Right lobe of liver (tissue), 6 donors: ENCODE measurements around the gene GPX8. TPM values are rescaled to one million over a fixed set of nuclear protein-coding genes. Genes with fewer than 3 reads are reported as not detected.
A peak's percentile ranks its signal among the peaks of the same experiment; 100 is the strongest.

Experiments
- ATAC-seq, 4 donors: fragments of 200-7000 bp; cut with Tn5 transposase; one replicate each; pipeline ENCODE4 v1.9.1; 2020; ENCODE audit warnings: mild to moderate bottlenecking in 4 of 4, moderate library complexity in 4 of 4
- DNase-seq, 3 donors: peaks; one replicate each; pipeline ENCODE4 v3.0.0-alpha.2; 2020
- H3K27ac ChIP-seq, 3 donors: fragments of 200-600 bp; one replicate each; pipeline ENCODE4 v1.8.0; 2022
- H3K27me3 ChIP-seq, 2 donors: fragments of 200-600 bp; one replicate each; pipeline ENCODE4 v1.8.0; 2022
- H3K36me3 ChIP-seq, 4 donors: fragments of 200-600 bp; sonication (generic) in 1 of 4; one replicate each; pipeline versions ENCODE4 v1.5.1 to v1.8.0; 2017 to 2022; ENCODE audit warnings: control low read depth in 1 of 4
- H3K4me1 ChIP-seq, 4 donors: fragments of 200-600 bp; sonication (generic) in 1 of 4; one replicate each; pipeline versions ENCODE4 v1.5.1 to v1.8.0; 2017 to 2022; ENCODE audit warnings: control low read depth in 1 of 4
- H3K4me3 ChIP-seq, 3 donors: fragments of 200-600 bp; one replicate each; pipeline ENCODE4 v1.8.0; 2022
- H3K9me3 ChIP-seq, 4 donors: fragments of 200-600 bp; sonication (generic) in 1 of 4; one replicate each; pipeline versions ENCODE4 v1.5.1 to v1.8.0; 2017 to 2022; ENCODE audit warnings: control low read depth in 1 of 4
- CTCF ChIP-seq, 4 donors: fragments of 200-600 bp in 3 of 4; fragments of 450-650 bp in 1 of 4; IDR thresholded peaks; one replicate each; pipeline versions ENCODE4 v1.5.1 to v1.8.0; 2016 to 2022; ENCODE audit warnings: antibody characterized with exemption in 4 of 4, mild to moderate bottlenecking in 2 of 4
- POLR2A ChIP-seq: fragments of 450-650 bp; IDR thresholded peaks from one replicate; pipeline ENCODE4 v1.6.1; 2017; ENCODE audit warnings: antibody characterized with exemption, mild to moderate bottlenecking
- WGBS: methylation state at CpG from one replicate; pipeline ENCODE4 v1.1.6; 2018; ENCODE audit warnings: low coverage, low lambda C conversion rate; ENCODE audit not compliant: insufficient coverage; ENCODE audit errors: missing lambda C conversion rate; 5-methylcytosine and 5-hydroxymethylcytosine counted together
- intact Hi-C, 2 donors: fragments of 100-400 bp; cut with DNase I; formaldehyde crosslinking; loops; one replicate each; pipeline versions ENCODE4 v1.11.2 to v1.14.1; 2022
- total RNA-seq, 6 experiments: library from RNA; depleted of rRNA in 2 of 6; stranded (reverse); fragments of >200 nt in 2 of 6; fragmentation: NEBNext Ultra II Directional in 3 of 6; extraction: Animal tissue kit (Norgen Biotek cat#: 25700) in 3 of 6; gene quantifications; one replicate each; pipeline versions ENCODE4 v1.1.0 to v1.2.4, GENCODE V29; 2016 to 2023
- donor health status: DM: no; HTN: yes; CAD: no.
- donor health status: DM: no; HTN: no; CAD: no.
- donor health status: DM: no; HTN: no; CAD: no.
- donor health status: DM: no; HTN: yes; CAD: no.
- donor health status: DM: no; HTN: yes; CAD: no.

The GPX8 gene
- total RNA-seq, 6 experiments from 2014 or later = 0.24 to 3.2 (median 1.4) TPM

- intact Hi-C loops = no loop called here
- no peak overlapping the region for H3K4me3 ChIP-seq
- H3K36me3 ChIP-seq = no peaks in the 10 kb centered on the region
- TF ChIP-seq CTCF (IDR thresholded peaks at IDR 0.05) = no peak
- no peak for TF ChIP-seq POLR2A
- H3K9me3 ChIP-seq = no peaks in the 10 kb centered on the region
- ATAC-seq (no peak), DNase-seq (no peak)
- 55% methylated on average over 2 of the region's 2 CpGs for WGBS
- H3K4me1 ChIP-seq = no peaks in the 10 kb centered on the region
- H3K27me3 ChIP-seq = no peaks in the 10 kb centered on the region
- H3K27ac ChIP-seq = no peak overlapping the region
These were observed 10.6 kb upstream of the GPX8 start for GRCh38 chr5:55149308-55149795.

GRCh38 chr5:55151923-55152842, 7.8 kb upstream of the GPX8 start:
- Histone ChIP-seq H3K4me1 (no peaks in the 10 kb centered on the region), H3K36me3 (no peaks in the 10 kb centered on the region), H3K27me3 (no peaks in the 10 kb centered on the region), H3K27ac (no peak overlapping the region), H3K9me3 (no peaks in the 10 kb centered on the region), H3K4me3 (no peak overlapping the region)
- DNase-seq (no peak), ATAC-seq (peak in 1 of 4 donors; percentile 50)
- TF ChIP-seq CTCF (IDR thresholded peaks at IDR 0.05) = no peak
- no peak for TF ChIP-seq POLR2A
- intact Hi-C loops = loop anchor here (10.0 kb wide), 2 partner anchors 207 to 247 kb away; no protein-coding TSS in a partner anchor
- 28% methylated on average over 4 of the region's 5 CpGs for WGBS

GRCh38 chr5:55154873-55155272, 5.1 kb upstream of the GPX8 start:
- DNase-seq = no peak
- intact Hi-C loops = loop anchor here (10.0 kb wide), 2 partner anchors 210 to 250 kb away; no protein-coding TSS in a partner anchor
- ATAC-seq = peak in 2 of 4 donors; percentile 32 to 50

More at GRCh38 chr5:55154873-55155272, 5.1 kb upstream of the GPX8 start:
- TF ChIP-seq CTCF (IDR thresholded peaks at IDR 0.05) = no peak
- Histone ChIP-seq H3K27me3 (no peaks in the 10 kb centered on the region), H3K36me3 (no peaks in the 10 kb centered on the region), H3K9me3 (no peaks in the 10 kb centered on the region), H3K4me3 (no peak overlapping the region), H3K4me1 (no peaks in the 10 kb centered on the region), H3K27ac (no peak overlapping the region)
- 16% methylated on average over 3 of the region's 3 CpGs for WGBS
